HCT116 (cell line): ENCODE data around the gene S100A13. TPM values are rescaled to one million over a fixed set of nuclear protein-coding genes. Genes with fewer than 3 reads are reported as not detected.
A peak's percentile ranks its signal among the peaks of the same experiment; 100 is the strongest.

ENCODE experiments used
- ATAC-seq: fragments of 200-7000 bp; cut with Tn5 transposase; 2 replicates; pipeline ENCODE4 v1.9.1; 2020; ENCODE audit warnings: mild to moderate bottlenecking, moderate library complexity
- BruUV-seq: library from RNA; stranded (reverse); fragments of 400-500 nt; replicated peaks from 2 replicates; lab custom pipeline; 2021; lab: Mats Ljungman, UMichigan
- CTCF ChIA-PET: fragments of 300-600 bp; sonication (Branson Sonifier 250); formaldehyde crosslinking; loops from one replicate; lab custom pipeline; 2021; ENCODE audit warnings: antibody characterized with exemption; lab: Charles Lee
- POLR2A ChIA-PET: fragments of 300-600, 350-600 bp; sonication (Branson Sonifier 250); formaldehyde crosslinking; loops from one replicate; lab custom pipeline; 2021; ENCODE audit warnings: antibody characterized with exemption; lab: Charles Lee
- RAD21 ChIA-PET, 2 experiments: fragments of 300-600 bp; sonication (Branson Sonifier 250); formaldehyde crosslinking; loops; one replicate each; lab custom pipeline; 2023; ENCODE audit warnings: low total read pairs in 2 of 2; ENCODE audit not compliant: uncharacterized antibody in 2 of 2, unreplicated experiment in 2 of 2, low non-redundant PET in 1 of 2; lab: Charles Lee
- DNase-seq: peaks from one replicate; pipeline ENCODE4 v3.0.0-alpha.2; 2010; ENCODE audit warnings: low read depth, low spot score
- H2AFZ ChIP-seq: fragments of 200-600 bp; shearing (Covaris generic), sonication (generic); 2 replicates; pipeline ENCODE4 v1.6.1; 2017; ENCODE audit warnings: low read depth, mixed run types, mixed read lengths, antibody characterized with exemption, low read length; ENCODE audit not compliant: poor library complexity, severe bottlenecking
- H3K27ac ChIP-seq: 2 replicates; pipeline ENCODE4 v1.5.1; 2012; ENCODE audit warnings: low read depth, low read length
- H3K27me3 ChIP-seq: fragments of 200-600 bp; sonication (generic); 2 replicates; pipeline ENCODE4 v1.6.1; 2016; ENCODE audit warnings: mixed run types, low read length, mixed read lengths; ENCODE audit not compliant: insufficient read depth
- H3K36me3 ChIP-seq, 2 experiments: fragments of 200-500 bp in 1 of 2; fragments of 200-600 bp in 1 of 2; sonication (Bioruptor generic) in 1 of 2; sonication (generic) in 1 of 2; 2 replicates each; pipeline versions ENCODE4 v1.5.1 to v1.6.1; 2014 to 2016; ENCODE audit warnings: low read length in 2 of 2, inconsistent platforms in 1 of 2, mixed read lengths in 1 of 2, mixed run types in 1 of 2; ENCODE audit not compliant: insufficient read depth in 2 of 2, control insufficient read depth in 1 of 2
- H3K4me1 ChIP-seq, 2 experiments: fragments of 200-600 bp in 1 of 2; sonication (generic) in 1 of 2; 2 replicates each; pipeline versions ENCODE4 v1.5.1 to v1.6.1; 2012 to 2017; ENCODE audit warnings: low read length in 2 of 2, inconsistent platforms in 1 of 2, mild to moderate bottlenecking in 1 of 2, mixed read lengths in 1 of 2, mixed run types in 1 of 2, moderate library complexity in 1 of 2; ENCODE audit not compliant: insufficient read depth in 2 of 2, control insufficient read depth in 1 of 2
- H3K4me2 ChIP-seq: fragments of 200-600 bp; sonication (generic); 2 replicates; pipeline ENCODE4 v1.6.1; 2017; ENCODE audit warnings: mixed run types, low read length, mixed read lengths
- H3K4me3 ChIP-seq, 2 experiments: fragments of 200-600 bp in 1 of 2; sonication (generic) in 1 of 2; replicated peaks in 1 of 2; 2 replicates each; pipeline ENCODE4 v1.5.1; 2011 to 2016; ENCODE audit warnings: low read length in 2 of 2, control low read depth in 1 of 2, low read depth in 1 of 2, mild to moderate bottlenecking in 1 of 2, mixed read lengths in 1 of 2, mixed run types in 1 of 2
- H3K79me2 ChIP-seq: fragments of 200-600 bp; sonication (generic); 2 replicates; pipeline ENCODE4 v1.6.1; 2017; ENCODE audit warnings: mild to moderate bottlenecking, mixed run types, low read length, moderate library complexity, mixed read lengths; ENCODE audit not compliant: insufficient read depth
- H3K9ac ChIP-seq: fragments of 200-600 bp; sonication (generic); 2 replicates; pipeline ENCODE4 v1.6.1; 2016; ENCODE audit warnings: low read length, mixed read lengths
- H3K9me2 ChIP-seq: fragments of 200-600 bp; sonication (generic), shearing (Covaris generic); 2 replicates; pipeline ENCODE4 v1.6.1; 2017; ENCODE audit warnings: mixed run types, mild to moderate bottlenecking, moderate library complexity; ENCODE audit not compliant: insufficient read depth
- H3K9me3 ChIP-seq, 2 experiments: fragments of 200-500 bp in 1 of 2; fragments of 200-600 bp in 1 of 2; sonication (Bioruptor generic) in 1 of 2; sonication (generic) in 1 of 2; 2 replicates each; pipeline ENCODE4 v1.6.1; 2014 to 2017; ENCODE audit warnings: low read length in 2 of 2, mixed read lengths in 2 of 2, inconsistent platforms in 1 of 2, low read depth in 1 of 2, mild to moderate bottlenecking in 1 of 2, mixed run types in 1 of 2, moderate library complexity in 1 of 2; ENCODE audit not compliant: control insufficient read depth in 1 of 2, insufficient read depth in 1 of 2
- H4K20me1 ChIP-seq: fragments of 200-600 bp; sonication (generic), shearing (Covaris generic); 2 replicates; pipeline ENCODE4 v1.6.1; 2017; ENCODE audit warnings: mixed run types, mild to moderate bottlenecking, moderate library complexity; ENCODE audit not compliant: insufficient read depth
- CEBPB ChIP-seq: IDR thresholded peaks from 2 replicates; pipeline ENCODE4 v1.6.1; 2012; ENCODE audit warnings: low read depth
- EGR1 ChIP-seq: IDR thresholded peaks from 2 replicates; pipeline ENCODE4 v1.6.1; 2012; ENCODE audit warnings: low read depth
- ELF1 ChIP-seq: IDR thresholded peaks from 2 replicates; pipeline ENCODE4 v1.6.1; 2012; ENCODE audit warnings: low read depth, borderline replicate concordance
- EZH2 ChIP-seq: fragments of 200-600 bp; sonication (generic); IDR thresholded peaks from 2 replicates; pipeline ENCODE4 v1.6.1; 2017; ENCODE audit warnings: antibody characterized with exemption, mixed run types
- EZH2phosphoT487 ChIP-seq: fragments of 200-600 bp; IDR thresholded peaks from 2 replicates; pipeline ENCODE4 v1.6.1; 2018; ENCODE audit warnings: antibody characterized with exemption, borderline replicate concordance
- JUND ChIP-seq: IDR thresholded peaks from 2 replicates; pipeline ENCODE4 v1.6.1; 2012
- POLR2A ChIP-seq: IDR thresholded peaks from 2 replicates; pipeline ENCODE4 v1.7.0; 2011; ENCODE audit warnings: borderline replicate concordance; ENCODE audit not compliant: insufficient read depth, insufficient read length; ENCODE audit errors: extremely low read depth
- POLR2AphosphoS5 ChIP-seq: IDR thresholded peaks from 2 replicates; pipeline ENCODE4 v1.6.1; 2011; ENCODE audit warnings: mild to moderate bottlenecking, low read depth, low read length, moderate library complexity
- REST ChIP-seq: IDR thresholded peaks from 2 replicates; pipeline ENCODE4 v1.6.1; 2012; ENCODE audit warnings: low read depth
- TCF7L2 ChIP-seq: IDR thresholded peaks from 2 replicates; pipeline ENCODE4 v1.7.0; 2011; ENCODE audit warnings: borderline replicate concordance, inconsistent platforms; ENCODE audit not compliant: insufficient read depth, insufficient read length; ENCODE audit errors: extremely low read depth
- ZNF274 ChIP-seq: fragments of 200-500 bp; sonication (Bioruptor generic); IDR thresholded peaks from 2 replicates; pipeline ENCODE4 v1.6.1; 2014; ENCODE audit warnings: mild to moderate bottlenecking, low read depth, low read length, inconsistent platforms
- intact Hi-C: fragments of 100-400 bp; cut with micrococcal nuclease; formaldehyde crosslinking; loops from 2 replicates; pipeline ENCODE4 v1.10.0; 2022
- total RNA-seq: library from RNA; stranded (reverse); gene quantifications from one replicate; pipeline ENCODE4 v1.2.1, GENCODE V29; 2021; ENCODE audit not compliant: unreplicated experiment
- TF ChIP-seq, protein P1 (sequence below), 3 experiments: fragments of 200-600 bp in 1 of 3; sonication (generic) in 1 of 3; IDR thresholded peaks in 2 of 3; conservative IDR thresholded peaks in 1 of 3; 2 replicates each; pipeline ENCODE4 v1.5.1; 2012 to 2017; ENCODE audit warnings: low read depth in 2 of 3, low read length in 2 of 3, antibody characterized with exemption in 1 of 3, borderline replicate concordance in 1 of 3, control low read depth in 1 of 3, mild to moderate bottlenecking in 1 of 3, mixed read lengths in 1 of 3, mixed run types in 1 of 3, moderate library complexity in 1 of 3; ENCODE audit not compliant: insufficient read depth in 1 of 3
- TF ChIP-seq, protein P2 (sequence below): IDR thresholded peaks from 2 replicates; pipeline ENCODE4 v1.6.1; 2012

S100A13 gene
- total RNA-seq, 1 experiment from 2014 or later, result 143 TPM

DNA sequence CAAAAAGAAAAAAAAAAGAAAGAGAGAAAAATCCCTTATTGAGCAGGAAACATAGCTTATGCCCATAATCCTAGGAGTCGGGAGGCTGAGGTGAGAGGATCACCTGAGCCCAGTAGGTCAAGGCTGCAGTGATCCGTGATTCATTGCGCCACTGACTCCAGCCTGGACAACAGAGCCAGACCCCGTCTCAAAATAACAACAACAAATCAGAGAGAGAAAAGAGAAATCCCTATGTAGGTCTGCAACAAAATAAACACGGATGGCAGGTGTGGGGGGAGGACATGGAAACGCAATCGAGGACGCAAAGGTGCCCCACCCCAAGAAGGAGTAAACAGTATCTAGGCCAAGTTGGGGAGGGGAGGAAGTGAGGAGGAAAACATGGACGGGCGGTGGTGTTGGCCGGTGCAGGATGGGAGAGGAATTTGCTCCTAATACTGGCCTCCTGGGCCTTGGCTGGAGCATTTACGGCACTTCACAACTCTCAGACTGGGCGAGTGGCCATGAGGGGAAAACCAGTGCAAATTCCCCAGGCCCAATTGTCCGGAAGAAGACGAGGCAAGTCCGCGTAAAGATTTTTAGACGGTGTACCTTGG, 6.0 kb upstream of the S100A13 start:
- Histone ChIP-seq H3K4me1 (peaks cover 12 to 25% of the 10 kb centered on the region in 2 experiments), H3K27ac (peak overlapping the region; percentile 100), H3K4me3 (peak overlapping the region; percentile 91 to 95), H3K9me3 (no peaks in the 10 kb centered on the region), H3K4me2 (peak overlapping the region; percentile 78), H2AFZ (no peak overlapping the region), H3K36me3 (peaks cover 19 to 26% of the 10 kb centered on the region in 2 experiments), H3K27me3 (no peaks in the 10 kb centered on the region), H3K9me2 (no peaks in the 10 kb centered on the region), H4K20me1 (peaks cover 4% of the 10 kb centered on the region; the same call in 1 of the 2 replicates), H3K9ac (peak overlapping the region; percentile 99), H3K79me2 (peaks cover 44% of the 10 kb centered on the region)
- CTCF ChIA-PET, result interaction anchor here (1.0 to 1.8 kb wide), 6 partner anchors 15 to 281 kb away, joined by 3 to 16 read pairs (median 7); no protein-coding TSS in a partner anchor
- intact Hi-C loops, result no loop called here
- BruUV-seq, result no TSS peak
- ATAC-seq (peak; percentile 5), DNase-seq (no peak)
- TF ChIP-seq, protein P1, sequence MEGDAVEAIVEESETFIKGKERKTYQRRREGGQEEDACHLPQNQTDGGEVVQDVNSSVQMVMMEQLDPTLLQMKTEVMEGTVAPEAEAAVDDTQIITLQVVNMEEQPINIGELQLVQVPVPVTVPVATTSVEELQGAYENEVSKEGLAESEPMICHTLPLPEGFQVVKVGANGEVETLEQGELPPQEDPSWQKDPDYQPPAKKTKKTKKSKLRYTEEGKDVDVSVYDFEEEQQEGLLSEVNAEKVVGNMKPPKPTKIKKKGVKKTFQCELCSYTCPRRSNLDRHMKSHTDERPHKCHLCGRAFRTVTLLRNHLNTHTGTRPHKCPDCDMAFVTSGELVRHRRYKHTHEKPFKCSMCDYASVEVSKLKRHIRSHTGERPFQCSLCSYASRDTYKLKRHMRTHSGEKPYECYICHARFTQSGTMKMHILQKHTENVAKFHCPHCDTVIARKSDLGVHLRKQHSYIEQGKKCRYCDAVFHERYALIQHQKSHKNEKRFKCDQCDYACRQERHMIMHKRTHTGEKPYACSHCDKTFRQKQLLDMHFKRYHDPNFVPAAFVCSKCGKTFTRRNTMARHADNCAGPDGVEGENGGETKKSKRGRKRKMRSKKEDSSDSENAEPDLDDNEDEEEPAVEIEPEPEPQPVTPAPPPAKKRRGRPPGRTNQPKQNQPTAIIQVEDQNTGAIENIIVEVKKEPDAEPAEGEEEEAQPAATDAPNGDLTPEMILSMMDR (IDR thresholded peaks at IDR 0.05 in 2 of 3, conservative IDR thresholded peaks at IDR 0.05 in 1 of 3; ENCODE audit: borderline replicate concordance in 1 of 3, insufficient read depth in 1 of 3, low read depth in 2 of 3, low read length in 2 of 3), result no peak
- no peak for TF ChIP-seq REST
- TF ChIP-seq, protein P2, sequence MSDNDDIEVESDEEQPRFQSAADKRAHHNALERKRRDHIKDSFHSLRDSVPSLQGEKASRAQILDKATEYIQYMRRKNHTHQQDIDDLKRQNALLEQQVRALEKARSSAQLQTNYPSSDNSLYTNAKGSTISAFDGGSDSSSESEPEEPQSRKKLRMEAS, result no peak
- no peak for TF ChIP-seq ELF1
- no peak for TF ChIP-seq POLR2A
- no peak for TF ChIP-seq EZH2
- TF ChIP-seq JUND, result no peak
- TF ChIP-seq EZH2phosphoT487, result no peak
- TF ChIP-seq CEBPB, result no peak
- no peak for TF ChIP-seq ZNF274
- TF ChIP-seq TCF7L2, result no peak
- no peak for TF ChIP-seq POLR2AphosphoS5
- TF ChIP-seq EGR1, result no peak
- POLR2A ChIA-PET, result interaction anchor here (0.7 to 3.0 kb wide), 25 partner anchors 8 to 334 kb away, joined by 3 to 31 read pairs (median 6); partner anchors contain the start of genes CREB3L4, S100A14, S100A16 and S100A6
- RAD21 ChIA-PET, result interaction anchor here (0.6 to 1.0 kb wide), 4 partner anchors 21 to 95 kb away, joined by 3 to 5 read pairs (median 3); no protein-coding TSS in a partner anchor
